Measurements from ENCODE around the gene ZFYVE28.

Gene ZFYVE28

GRCh38 chr4:2268357-2269205 lies 149.9 kb downstream of the ZFYVE28 start:
- no peak for DNase-seq

GRCh38 chr4:2267841-2268240 lies 150.6 kb downstream of the ZFYVE28 start:
- no peak for DNase-seq

GRCh38 chr4:2267320-2267811 lies 151.1 kb downstream of the ZFYVE28 start:
- DNase-seq = no peak

DNA sequence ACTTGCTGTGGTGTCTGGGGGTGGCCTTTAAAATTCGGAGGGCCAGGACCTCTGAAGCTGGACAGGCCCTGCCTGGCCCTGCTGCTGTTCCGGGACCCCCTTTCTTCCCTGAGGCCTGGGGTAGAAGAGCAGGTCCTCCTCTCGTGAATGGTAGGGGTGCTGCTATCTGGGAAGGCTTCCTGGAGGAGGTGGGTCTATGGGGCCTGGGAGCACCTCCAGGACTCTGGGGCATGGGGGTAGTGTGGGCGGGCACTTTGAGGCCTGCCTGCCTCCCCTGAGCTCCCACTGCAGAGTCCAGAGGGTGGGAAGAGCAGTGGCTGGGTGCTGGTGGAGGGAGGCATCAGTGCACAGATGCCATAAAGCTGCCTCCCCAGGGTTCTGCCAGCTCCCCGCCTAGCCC lies 151.6 kb downstream of the ZFYVE28 start:
- no peak for DNase-seq

GRCh38 chr4:2266181-2266580 lies 152.3 kb downstream of the ZFYVE28 start:
- DNase-seq = no peak

GRCh38 chr4:2265113-2266110 lies 153.0 kb downstream of the ZFYVE28 start:
- DNase-seq = no peak

GRCh38 chr4:2264481-2265041 lies 153.9 kb downstream of the ZFYVE28 start:
- no peak for DNase-seq

GRCh38 chr4:2263926-2264321 lies 154.5 kb downstream of the ZFYVE28 start:
- DNase-seq = no peak

GRCh38 chr4:2262944-2263250 lies 155.5 kb downstream of the ZFYVE28 start:
- DNase-seq = no peak

- DNase-seq = peak; percentile 99
Measured at GRCh38 chr4:2262145-2262943, 156.1 kb downstream of the ZFYVE28 start.

DNA sequence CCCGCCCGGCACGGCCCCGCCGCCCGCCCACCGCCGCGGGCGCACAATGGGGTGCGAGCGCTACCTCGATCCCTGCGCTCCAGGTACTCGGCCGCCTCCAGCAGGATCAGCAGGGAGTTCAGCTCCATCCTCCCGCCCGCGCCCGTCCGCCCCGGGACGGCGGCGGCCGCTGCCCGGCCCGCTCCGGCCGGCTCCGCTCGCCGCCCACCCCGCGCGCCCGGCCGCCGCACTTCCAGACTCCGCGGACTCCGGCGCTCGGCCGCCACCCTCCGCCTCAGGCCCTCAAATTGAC lies 156.6 kb downstream of the ZFYVE28 start, which contains the start of gene MXD4:
Gene MXD4 (minus strand): TSS at position 257 of the 292 bp plus-strand sequence. CDS start 129 bp downstream, at position 128.
- no peak for DNase-seq

DNA sequence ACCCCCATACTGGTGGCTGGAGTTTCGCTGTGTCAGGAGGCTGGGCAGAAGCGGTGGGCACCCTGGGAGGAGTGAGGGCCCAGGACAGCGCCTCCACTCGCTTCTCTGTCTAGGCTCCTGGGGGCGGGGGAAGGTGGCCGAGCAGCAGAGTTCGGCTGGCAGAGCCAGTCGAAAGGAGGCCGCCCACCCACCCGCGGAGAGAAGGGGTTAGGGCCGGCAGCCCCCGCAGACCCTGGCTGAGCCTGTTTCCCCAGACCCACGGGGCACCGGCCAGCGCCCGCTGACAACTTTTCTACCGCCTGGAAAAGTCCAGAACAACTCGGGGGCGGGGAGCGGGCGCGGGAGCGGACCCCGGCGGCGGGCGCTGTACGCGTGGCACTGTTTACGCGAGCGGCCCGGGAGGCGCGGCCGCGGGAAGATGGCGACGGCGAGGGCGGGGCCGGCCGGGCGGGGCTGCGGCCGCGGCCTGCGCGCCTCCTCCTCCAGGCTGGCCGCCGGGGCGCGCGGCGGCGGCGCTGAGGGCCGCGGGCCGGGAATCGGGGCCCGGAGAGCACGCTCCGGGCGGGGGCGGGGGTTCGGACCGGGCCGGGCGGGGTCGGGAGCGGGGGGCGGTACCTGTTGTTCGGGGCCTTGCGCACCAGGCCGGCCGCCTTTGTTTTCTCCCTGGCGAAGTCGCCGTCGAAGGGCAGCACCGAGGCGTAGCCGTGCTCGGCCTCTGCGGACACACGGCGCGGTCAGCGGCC lies 157.2 kb downstream of the ZFYVE28 start:
- DNase-seq = peak; percentile 47

DNA sequence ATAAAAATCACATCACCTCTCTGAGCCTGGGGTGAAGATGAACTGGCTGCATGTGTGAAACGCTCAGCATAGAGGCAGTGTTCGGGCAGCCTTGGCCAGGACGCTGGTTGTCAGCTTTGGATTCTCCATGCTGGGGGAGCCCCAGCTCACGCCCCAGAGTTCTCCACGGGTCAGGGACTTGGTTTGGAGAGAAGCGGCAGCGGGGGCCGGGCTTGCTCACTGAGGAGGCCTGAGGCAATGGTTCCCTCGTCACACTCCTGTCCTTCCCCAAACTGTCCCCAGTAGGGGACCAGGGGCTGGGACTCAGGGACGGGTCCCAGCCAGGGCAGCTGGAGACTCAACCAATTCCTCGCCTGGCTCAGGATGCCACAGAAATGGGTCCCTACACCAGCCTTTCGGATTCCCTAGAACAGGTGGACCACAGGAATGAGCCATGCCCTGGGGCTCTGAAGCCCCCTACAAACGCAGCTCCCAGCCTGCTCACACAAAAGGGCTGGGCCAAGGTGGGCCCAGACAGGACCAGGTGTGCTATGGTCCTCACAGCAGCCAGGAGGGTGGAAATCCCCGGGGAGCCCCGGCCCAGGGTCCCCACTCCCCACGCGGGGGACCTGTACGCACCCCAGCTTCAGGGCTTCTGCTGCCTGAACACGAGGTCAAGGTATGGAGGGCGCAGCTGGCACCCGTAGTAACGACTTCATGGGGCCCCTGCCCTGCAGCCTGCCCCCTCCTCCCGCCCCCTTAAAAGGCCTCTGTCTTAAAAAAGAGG lies 157.9 kb downstream of the ZFYVE28 start:
- no peak for DNase-seq

DNA sequence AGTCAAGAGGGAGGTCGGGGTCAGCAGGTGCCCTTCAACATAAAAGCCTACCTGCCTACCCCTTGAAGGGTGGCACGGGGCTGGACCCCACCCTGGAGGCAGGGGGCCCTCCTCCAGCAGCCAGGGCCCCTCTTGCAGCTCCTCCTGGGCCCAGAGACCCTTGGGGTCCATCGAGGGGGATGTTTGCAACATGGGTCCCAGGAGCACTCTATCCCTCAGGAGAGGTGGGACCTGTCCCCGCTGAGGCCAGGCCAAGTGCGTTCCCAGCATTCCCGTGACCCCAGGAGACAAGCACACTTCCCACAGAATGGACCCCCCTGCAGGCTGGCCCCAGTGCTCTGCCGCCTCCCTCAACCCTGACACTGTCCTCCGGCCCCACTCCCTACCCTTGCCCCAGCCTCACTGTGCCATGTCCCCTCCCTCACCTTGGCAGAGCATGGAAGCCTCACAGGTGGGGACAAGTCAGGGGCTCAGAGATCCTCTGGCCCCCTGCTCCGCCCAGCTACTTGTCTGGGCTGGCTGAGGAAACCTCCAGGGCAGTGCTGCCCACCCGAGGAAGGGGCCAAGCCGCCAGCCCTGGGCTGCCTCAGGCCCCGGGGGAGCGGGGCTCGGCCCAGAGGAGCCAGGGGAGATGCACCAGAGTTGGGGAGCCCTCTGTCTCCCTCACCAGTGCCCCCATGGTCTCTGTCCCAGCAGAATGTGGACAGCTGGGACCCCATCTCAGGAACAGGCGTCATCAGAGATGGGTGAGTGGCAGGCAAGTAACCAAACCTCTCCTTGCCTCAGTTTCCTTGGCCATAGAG lies 158.7 kb downstream of the ZFYVE28 start:
- DNase-seq = no peak

DNA sequence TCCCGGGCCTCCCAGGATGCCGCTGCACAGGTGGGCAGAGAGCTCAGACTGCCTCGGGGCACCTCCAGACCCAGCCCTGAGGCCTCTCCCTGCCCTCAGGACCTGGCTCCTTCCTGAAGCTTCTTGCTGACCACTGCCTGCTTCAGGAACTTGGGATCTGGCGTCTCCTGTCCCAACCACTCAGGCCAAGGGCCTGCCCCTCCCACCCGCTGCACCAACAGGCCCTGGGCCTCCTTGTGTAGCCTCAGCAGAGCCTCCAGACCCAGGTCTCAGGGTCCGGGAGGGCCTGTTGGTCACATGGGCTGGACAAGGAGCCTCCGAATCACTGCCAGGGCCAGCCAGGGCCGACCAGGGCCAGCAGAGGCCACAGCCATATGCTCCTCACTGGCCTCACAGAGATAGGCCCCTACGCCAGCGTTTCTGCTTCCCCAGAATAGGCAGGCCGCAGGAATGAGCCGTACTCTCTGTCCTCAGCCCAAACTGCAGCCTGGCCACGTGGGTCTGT lies 159.4 kb downstream of the ZFYVE28 start:
- no peak for DNase-seq

DNA sequence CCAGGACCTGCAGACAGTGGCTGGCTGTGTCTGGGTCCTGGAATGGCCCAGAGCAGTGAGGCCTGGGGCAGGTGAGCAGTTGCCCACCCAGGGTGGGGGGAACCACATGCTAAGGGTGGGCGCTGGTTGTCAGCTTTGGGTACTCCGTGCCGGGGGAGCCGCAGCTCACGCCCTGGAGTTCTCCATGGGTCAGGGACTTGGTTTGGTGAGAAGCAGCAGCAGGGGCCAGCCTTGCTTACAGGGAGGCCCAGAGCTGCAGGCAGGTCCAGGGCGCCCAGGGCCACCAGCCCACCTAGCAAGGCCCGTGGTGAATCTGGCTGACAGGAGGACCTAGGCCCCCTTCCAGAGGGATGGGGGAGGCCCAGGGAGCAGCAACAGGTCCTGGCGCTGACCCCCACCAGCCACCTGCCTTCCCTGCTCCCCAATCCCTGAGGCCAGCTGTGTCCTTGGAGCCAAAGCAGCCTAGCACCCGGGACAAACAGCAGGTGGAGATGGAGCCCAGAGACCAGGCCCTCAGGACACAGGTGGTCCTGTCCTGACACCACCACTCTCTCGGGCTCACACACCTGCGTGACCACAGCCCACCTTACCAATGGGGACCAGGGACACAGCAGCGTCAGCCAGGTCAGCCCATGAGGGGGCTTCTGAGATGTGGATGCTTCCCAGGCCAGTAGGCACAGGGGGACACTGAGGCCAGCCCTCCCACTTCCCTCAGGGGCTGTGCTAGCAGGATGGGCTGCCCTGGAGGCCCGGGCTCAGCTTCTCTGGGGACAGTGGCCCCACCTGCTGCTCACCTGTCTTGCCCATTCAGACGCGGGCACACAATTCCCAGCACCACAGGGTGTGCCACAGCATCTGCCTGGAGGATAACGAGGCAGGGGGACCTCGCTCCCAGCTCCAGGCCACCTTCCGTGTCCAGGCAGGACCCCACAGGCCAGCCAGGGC lies 160.1 kb downstream of the ZFYVE28 start:
- DNase-seq = no peak

DNA sequence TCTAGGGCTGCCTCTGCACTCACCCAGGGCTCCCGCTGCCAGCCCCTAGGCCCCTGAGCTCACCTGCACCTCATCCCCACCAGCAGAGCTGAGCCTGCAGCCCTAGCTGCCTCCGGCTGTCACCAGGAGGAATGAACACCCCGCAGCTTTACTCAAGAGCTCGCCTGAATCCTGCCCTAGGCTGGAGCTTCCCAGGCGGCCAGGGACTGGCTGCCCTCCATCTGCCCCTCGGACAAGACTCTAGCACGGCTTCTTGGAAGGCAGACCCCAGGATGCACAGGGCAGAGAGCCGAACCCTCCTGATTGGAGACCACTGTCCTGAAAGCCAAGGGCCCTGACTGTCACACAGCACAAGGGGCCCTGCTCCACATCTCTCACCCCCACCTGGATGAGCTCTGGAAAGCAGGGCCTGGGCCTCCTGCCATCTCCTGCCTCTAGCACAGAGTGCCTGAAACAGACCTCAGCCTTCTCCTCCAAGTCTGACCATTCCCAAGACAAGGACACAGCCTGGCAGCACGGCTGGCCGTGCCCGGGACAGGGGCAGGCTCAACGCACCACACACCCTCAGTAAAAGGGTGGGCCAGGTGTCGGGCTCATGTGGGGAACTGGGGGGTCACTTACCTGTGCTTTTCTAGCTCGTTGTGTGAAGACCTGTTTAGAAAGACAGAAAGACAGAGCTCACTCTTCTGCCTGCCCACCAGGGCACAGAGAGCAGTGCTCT lies 160.9 kb downstream of the ZFYVE28 start:
- DNase-seq = no peak

GRCh38 chr4:2256781-2257191 lies 161.7 kb downstream of the ZFYVE28 start:
- no peak for DNase-seq

Data from CD4-positive, alpha-beta T cell treated with Interleukin-17A for 1 hour (primary cell).